LoVo (cell line): ENCODE results near the gene MSGN1.
A peak's percentile ranks its signal among the peaks of the same experiment; 100 is the strongest.

Experiments
- DNase-seq: peaks from one replicate; pipeline ENCODE4 v3.0.0-alpha.2; 2016; ENCODE audit warnings: low spot score

MSGN1 gene, protein sequence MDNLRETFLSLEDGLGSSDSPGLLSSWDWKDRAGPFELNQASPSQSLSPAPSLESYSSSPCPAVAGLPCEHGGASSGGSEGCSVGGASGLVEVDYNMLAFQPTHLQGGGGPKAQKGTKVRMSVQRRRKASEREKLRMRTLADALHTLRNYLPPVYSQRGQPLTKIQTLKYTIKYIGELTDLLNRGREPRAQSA

DNA sequence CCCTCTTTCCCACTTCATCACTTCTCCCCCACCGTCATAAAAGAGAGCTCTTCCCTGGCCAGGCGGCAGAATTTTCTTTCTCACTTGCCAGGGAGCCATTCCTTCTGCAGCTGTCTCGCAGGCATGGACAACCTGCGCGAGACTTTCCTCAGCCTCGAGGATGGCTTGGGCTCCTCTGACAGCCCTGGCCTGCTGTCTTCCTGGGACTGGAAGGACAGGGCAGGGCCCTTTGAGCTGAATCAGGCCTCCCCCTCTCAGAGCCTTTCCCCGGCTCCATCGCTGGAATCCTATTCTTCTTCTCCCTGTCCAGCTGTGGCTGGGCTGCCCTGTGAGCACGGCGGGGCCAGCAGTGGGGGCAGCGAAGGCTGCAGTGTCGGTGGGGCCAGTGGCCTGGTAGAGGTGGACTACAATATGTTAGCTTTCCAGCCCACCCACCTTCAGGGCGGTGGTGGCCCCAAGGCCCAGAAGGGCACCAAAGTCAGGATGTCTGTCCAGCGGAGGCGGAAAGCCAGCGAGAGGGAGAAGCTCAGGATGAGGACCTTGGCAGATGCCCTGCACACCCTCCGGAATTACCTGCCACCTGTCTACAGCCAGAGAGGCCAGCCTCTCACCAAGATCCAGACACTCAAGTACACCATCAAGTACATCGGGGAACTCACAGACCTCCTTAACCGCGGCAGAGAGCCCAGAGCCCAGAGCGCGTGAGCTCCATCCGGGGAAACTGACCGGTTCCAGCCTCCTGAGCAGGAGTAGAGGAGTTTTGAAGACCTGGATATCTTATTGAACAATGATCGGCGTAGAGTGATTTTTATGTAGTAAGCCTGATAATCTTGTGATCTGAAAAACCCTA, at the start of gene MSGN1:
Gene MSGN1 (plus strand): TSS at position 65 of the 850 bp plus-strand sequence. CDS start 59 bp downstream, at position 124.
- DNase-seq = no peak

GRCh38 chr2:17768894-17769293, 47.4 kb upstream of the MSGN1 start:
- DNase-seq = no peak

DNA sequence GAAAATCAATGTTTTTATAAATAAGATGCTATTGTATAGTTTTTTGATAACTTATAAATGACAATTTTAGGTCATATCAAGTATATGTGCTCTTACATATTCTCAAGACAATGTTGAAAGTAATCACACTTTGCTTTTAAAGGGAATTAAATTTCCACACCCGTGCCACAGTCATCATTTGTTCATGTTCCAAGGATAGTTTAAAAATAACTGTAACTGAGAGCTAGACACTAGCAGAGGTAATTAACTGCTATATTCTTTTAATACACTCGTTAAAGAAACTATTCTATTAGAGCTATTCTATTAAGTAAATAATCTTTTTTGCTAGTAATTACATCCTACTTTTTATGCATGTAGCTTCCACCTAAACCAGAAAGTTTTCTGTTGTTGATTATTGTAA, 44.3 kb upstream of the MSGN1 start:
- no peak for DNase-seq

DNA sequence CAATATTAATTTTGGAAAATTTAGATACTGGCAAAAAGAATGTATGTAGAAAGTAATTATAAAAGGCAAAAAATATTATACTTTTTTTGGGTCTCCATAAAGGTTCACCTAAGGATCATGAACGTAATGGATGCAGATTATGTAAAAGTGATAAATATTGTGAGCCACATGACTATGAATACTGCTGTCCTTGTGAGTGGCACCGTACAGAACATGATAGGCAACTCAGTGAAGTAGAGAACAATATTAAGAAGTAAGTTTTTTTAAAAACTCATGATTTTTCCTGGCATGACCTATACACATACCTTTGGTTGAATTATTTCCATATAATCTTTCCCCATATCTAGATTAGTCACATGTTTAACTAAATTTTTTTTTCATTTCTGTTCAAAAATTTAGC, 43.7 kb upstream of the MSGN1 start:
- no peak for DNase-seq

- no peak for DNase-seq
Observed at GRCh38 chr2:17780546-17780945, 35.7 kb upstream of the MSGN1 start.

GRCh38 chr2:17781482-17781881, 34.8 kb upstream of the MSGN1 start:
- DNase-seq = no peak

DNA sequence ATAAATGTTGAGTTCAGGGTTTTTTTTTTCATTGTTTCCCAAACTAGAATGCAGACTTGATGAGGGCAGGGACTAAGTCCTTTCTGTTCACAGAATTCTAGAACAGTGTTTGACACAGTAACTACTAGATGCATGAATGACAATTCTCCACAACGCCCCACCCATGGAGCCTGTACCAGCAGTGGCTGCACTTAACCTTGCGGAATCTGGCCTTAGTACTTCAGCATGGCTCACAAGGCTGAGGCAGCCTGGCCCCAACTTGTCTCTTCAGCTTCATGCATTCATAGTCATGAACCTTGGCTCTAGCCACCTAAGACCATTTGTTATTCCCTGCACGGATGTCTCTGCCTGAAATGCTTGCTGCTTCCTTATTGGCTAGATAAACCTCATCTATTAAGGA, 29.5 kb upstream of the MSGN1 start:
- no peak for DNase-seq

DNA sequence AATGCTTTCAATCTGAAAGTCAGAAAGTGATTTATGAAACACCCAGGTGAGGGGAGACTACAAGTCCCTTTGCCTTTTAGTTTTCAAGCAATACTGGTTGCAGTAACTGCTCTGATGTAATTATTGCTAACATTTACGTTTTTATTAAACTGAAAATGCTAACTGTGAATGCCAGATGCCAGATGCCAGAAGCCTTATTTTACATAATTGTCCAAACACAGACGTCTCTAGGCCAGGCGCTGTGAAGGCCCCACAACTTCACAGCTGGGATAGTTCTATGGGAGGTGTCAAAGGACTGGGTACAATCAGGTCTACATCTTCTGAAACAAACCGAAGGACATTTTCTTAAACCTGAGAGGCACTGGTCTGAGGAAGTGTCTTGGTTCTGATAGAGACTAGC, 27.5 kb upstream of the MSGN1 start:
- no peak for DNase-seq

- DNase-seq = no peak
Observed at GRCh38 chr2:17790536-17790935, 25.7 kb upstream of the MSGN1 start.

DNA sequence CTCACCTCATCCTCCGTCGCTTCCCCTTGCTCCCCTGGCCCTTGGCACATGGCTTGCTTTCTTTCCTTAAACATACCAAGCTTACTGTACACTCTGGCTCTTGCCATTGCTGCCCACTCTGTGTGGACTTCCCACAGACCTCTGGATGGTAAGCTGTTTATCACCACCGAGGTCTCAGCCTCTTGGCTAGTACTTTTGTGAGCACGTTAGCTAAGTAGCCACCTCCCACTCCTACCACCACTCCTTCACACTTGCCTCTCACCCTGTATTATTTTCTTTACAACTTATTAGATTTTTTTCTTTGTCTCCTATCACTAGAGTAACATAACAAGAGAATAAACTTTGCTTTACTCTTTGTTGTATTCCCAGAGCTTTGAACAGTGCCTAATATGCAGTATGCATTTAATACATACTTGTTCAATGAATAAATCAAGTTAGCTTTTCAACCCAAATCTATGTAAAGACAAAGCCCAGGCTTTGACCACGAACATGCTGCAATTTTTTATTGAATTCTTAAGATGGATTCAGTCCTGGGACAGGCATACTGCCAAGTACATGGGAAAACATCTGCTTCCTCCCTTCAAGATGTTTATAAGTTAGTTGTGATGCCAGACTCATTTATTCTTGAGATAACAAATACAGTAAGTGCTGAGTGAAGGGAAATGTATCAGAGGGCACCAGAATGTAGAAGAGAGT, 25.0 kb upstream of the MSGN1 start:
- no peak for DNase-seq

DNA sequence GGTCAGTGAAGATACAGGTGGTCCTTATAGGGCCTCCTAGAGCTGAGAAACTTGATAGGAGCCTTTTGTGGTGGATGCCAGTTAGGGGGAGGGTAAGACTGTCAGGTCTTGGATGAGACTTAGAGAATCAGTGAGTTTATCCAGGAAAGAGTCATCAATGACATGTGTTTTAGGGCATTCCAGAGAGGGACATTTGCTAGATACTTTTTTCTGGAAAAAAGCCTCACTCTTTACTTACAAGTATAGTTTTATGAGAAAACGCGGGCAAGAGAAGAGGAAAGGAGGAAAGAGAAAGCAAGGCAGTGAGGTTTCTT, 24.5 kb upstream of the MSGN1 start:
- no peak for DNase-seq

DNA sequence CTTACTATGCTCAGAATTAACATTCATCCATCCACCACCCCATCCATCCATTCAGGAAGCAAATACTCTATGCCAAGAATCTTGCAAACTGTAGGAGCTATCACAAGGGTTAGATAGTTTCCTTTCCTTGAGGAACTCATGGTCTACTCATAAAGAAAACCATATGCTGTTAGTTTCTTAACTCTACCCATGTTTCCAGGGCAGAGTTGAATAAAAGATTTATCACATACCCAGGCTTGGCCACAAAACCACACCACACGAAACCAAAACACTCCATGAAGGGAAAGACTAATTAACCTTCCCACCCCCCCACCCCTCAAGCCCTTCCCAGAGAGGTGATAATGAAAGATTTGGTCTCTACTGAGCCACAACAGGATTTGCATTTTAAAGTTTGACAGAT, 23.7 kb upstream of the MSGN1 start:
- DNase-seq = no peak

- no peak for DNase-seq
Observed at GRCh38 chr2:17793296-17793695, 23.0 kb upstream of the MSGN1 start.

DNA sequence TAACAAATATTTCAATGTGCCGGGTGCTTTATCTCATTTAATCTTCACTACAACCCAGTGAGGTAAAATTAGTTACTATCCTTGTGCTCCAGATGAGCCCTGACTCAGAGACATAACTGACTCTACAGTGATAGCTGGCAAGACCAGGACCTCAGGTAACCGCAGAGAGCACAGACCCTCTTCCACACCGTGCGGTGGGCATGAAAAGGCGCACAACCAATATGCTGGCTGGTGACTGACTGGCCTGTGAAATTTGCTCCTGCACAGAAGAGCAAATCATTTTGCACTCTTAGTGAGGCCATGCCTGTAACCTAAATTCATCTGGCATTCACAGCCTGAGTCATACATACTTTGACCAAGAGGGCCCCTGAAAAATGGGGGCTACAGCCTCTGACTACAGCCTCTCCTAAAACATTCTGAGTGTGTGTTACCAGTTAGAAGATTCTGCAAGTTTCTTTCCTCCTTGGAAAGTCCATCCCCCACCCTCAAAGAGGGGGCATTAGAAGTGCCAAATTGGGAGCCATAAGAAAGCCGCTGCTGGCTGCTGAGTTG, 22.4 kb upstream of the MSGN1 start:
- DNase-seq = no peak

GRCh38 chr2:17795309-17795708, 21.0 kb upstream of the MSGN1 start:
- DNase-seq = no peak

DNA sequence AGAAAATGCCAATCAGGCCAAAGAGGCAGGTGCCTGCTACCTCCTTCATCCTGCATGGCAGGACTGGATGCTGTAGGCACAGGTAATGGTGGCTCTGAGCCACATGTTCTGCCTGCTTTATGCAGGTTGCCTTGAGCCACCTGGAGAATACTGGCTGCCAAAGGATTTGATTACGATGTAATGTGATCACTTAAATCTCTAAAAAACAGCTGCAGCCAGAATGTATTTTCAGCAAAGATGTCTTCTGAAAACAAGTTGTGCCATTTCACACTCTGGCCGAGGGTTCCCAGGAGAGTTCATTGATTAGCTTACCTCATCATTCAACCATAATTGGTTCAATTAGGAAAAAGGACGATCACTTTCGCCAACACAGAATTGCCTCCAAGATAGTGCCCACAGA, 17.9 kb upstream of the MSGN1 start:
- no peak for DNase-seq

DNA sequence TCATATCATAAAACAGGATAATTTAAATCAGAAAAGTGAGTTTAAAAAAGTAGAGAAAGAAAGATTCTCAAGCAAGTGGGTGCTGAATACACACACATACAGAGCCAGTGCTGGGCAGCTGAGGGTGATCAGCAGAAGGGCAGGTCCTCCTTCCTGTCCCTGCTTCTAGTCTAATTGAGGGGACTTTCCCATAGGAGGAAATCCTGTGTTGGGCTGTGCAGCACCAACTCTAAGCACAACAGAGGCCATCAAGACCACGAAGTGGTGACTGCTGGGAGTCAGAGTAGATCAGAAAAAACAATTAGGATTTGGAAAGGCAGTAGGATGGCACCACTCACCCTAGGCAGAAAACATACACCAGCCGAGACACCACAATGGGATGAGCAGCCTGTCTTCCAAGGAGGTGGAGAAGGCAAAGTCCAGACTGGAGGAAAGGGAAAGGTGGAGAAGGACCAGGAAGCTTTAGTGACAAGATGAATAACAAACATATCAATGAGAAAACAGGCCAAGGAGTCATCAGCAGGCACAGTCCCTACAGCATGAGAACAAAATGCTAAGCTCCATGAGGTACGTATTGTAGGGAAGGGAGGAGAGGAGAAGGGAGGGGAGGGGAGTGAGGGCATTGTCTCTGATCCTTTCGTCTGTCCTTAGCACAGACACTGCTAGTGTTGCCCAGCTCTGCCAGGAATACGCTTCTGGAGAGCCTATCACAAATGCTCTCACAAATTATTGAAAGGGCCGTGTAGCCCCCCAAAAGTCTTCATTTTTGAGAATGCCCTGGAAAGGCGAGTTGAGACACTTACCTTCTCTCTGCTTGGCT, 16.7 kb upstream of the MSGN1 start:
- no peak for DNase-seq

GRCh38 chr2:17800219-17800618, 16.0 kb upstream of the MSGN1 start:
- DNase-seq = no peak

GRCh38 chr2:17800693-17801458, 15.4 kb upstream of the MSGN1 start:
- DNase-seq = peak; percentile 27

DNA sequence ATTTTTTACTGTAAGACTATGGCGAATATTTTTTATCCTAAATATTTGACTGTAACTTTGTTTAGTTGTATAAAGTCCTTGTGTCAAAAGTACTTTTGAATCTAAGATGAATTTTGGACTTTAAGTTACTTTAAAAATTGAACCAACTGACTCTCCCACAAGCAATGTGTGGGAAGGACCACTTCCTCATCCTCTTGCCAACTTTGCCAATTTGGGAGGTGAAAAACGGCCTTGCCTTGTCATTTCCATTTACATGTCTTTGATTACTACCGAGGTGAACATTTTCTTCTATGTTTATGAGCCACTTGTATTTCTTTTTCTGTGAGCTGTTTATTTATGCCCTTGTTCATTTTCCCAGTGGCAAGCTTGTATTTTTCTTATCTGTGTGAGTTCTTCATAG, 12.8 kb upstream of the MSGN1 start:
- DNase-seq = no peak

GRCh38 chr2:17804358-17804757, 11.9 kb upstream of the MSGN1 start:
- no peak for DNase-seq
